ENCODE results near the gene ATP5PO. TPM values are rescaled to one million over a fixed set of nuclear protein-coding genes. Genes with fewer than 3 reads are reported as not detected.

ATP5PO gene
- polyA plus RNA-seq, 1 of the 3 experiments (the other 2 are of a cell fraction) = 148 TPM

DNA sequence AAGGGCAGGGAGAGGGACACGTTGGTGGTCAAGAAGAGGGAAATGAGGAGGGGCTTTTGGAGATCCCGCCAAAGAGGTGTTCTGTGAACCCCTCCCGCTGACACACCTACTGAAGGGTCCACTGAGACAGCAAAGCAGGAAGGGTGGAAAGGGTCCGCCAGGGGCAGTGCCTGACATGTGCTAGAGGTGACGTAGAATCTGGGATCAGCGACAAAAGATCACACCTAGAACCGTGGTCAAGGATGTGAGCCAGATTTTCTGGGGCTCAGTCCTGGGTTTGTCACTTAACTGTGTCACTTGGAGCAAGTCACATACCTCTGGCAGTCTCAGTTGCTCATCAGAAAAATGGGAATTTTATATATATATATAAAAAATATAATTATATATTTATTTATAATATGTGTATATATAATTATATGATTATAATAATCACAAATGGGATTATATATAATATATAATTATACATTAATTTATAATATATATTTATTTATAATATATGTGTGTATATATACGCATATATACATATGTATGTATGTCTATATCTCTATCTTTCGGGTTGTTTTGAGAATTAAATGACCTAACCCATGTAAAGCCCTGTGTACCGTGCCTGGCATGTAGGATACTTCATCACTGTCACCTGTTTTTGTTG lies 35.0 kb upstream of the ATP5PO start:
- Histone ChIP-seq H3K9me2 (no peaks in the 10 kb centered on the region), H3K9me3 (no peaks in the 10 kb centered on the region), H3K4me3 (ENCODE audit: low read depth in 2 of 2, low read length in 1 of 2) (no peak overlapping the region), H4K20me1 (ENCODE audit: insufficient read depth) (no peaks in the 10 kb centered on the region), H3K4me2 (no peak overlapping the region), H3F3A (replicated peaks; ENCODE audit: insufficient read depth) (peaks cover 15% of the 10 kb centered on the region), H2AFZ (ENCODE audit: low read depth) (no peak overlapping the region), H3K27me3 (ENCODE audit: insufficient read depth) (no peaks in the 10 kb centered on the region), H3K9ac (no peak overlapping the region), H3K36me3 (replicated peaks in 1 of 2; ENCODE audit: control insufficient read depth in 1 of 2, insufficient read depth in 2 of 2, low read length in 1 of 2) (no peaks in the 10 kb centered on the region), H3K4me1 (ENCODE audit: control insufficient read depth in 1 of 2, insufficient read depth in 2 of 2, low read depth in 1 of 2, low read length in 1 of 2) (peaks cover 14 to 15% of the 10 kb centered on the region in 2 experiments; a peak in 3 of 4 replicates), H3K79me2 (ENCODE audit: insufficient read depth) (no peaks in the 10 kb centered on the region), H3K27ac (ENCODE audit: low read depth in 2 of 2, low read length in 1 of 2) (no peak overlapping the region)
- ChIA-PET CTCF (interaction anchor here (3.8 kb wide), 1 partner anchor 26 kb away, joined by 26 read pairs; no protein-coding TSS in a partner anchor), POLR2A (no interaction called here)
- DNase-seq = no peak
- TF ChIP-seq, protein P1, sequence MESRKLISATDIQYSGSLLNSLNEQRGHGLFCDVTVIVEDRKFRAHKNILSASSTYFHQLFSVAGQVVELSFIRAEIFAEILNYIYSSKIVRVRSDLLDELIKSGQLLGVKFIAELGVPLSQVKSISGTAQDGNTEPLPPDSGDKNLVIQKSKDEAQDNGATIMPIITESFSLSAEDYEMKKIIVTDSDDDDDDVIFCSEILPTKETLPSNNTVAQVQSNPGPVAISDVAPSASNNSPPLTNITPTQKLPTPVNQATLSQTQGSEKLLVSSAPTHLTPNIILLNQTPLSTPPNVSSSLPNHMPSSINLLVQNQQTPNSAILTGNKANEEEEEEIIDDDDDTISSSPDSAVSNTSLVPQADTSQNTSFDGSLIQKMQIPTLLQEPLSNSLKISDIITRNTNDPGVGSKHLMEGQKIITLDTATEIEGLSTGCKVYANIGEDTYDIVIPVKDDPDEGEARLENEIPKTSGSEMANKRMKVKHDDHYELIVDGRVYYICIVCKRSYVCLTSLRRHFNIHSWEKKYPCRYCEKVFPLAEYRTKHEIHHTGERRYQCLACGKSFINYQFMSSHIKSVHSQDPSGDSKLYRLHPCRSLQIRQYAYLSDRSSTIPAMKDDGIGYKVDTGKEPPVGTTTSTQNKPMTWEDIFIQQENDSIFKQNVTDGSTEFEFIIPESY (IDR thresholded peaks at IDR 0.05; ENCODE audit: borderline replicate concordance, low read depth) = no peak
- TF ChIP-seq CHD2 (IDR thresholded peaks at IDR 0.05; ENCODE audit: low read length, partially characterized antibody) (no peak), ELF1 (IDR thresholded peaks at IDR 0.05) (no peak), EZH2phosphoT487 (IDR thresholded peaks at IDR 0.05; ENCODE audit: borderline replicate concordance, low read depth) (no peak), TEAD4 (IDR thresholded peaks at IDR 0.05; ENCODE audit: borderline replicate concordance, insufficient read depth) (no peak), RXRA (IDR thresholded peaks at IDR 0.05; ENCODE audit: borderline replicate concordance, low read depth) (no peak), USF2 (IDR thresholded peaks at IDR 0.05; ENCODE audit: borderline replicate concordance, low read depth, low read length) (no peak), RFX5 (IDR thresholded peaks at IDR 0.05; ENCODE audit: low read length) (no peak), SMC3 (IDR thresholded peaks at IDR 0.05; ENCODE audit: low read depth, low read length) (no peak), SIN3A (IDR thresholded peaks at IDR 0.05; ENCODE audit: borderline replicate concordance, low read depth, low read length) (no peak), TCF12 (IDR thresholded peaks at IDR 0.05) (no peak), POLR2AphosphoS5 (IDR thresholded peaks at IDR 0.05; ENCODE audit: low read depth, low read length) (no peak), FOXM1 (IDR thresholded peaks at IDR 0.05; ENCODE audit: low read depth) (no peak), FOSL2 (IDR thresholded peaks at IDR 0.05; ENCODE audit: borderline replicate concordance, low read depth) (no peak)
- TF ChIP-seq, protein P2, sequence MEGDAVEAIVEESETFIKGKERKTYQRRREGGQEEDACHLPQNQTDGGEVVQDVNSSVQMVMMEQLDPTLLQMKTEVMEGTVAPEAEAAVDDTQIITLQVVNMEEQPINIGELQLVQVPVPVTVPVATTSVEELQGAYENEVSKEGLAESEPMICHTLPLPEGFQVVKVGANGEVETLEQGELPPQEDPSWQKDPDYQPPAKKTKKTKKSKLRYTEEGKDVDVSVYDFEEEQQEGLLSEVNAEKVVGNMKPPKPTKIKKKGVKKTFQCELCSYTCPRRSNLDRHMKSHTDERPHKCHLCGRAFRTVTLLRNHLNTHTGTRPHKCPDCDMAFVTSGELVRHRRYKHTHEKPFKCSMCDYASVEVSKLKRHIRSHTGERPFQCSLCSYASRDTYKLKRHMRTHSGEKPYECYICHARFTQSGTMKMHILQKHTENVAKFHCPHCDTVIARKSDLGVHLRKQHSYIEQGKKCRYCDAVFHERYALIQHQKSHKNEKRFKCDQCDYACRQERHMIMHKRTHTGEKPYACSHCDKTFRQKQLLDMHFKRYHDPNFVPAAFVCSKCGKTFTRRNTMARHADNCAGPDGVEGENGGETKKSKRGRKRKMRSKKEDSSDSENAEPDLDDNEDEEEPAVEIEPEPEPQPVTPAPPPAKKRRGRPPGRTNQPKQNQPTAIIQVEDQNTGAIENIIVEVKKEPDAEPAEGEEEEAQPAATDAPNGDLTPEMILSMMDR (IDR thresholded peaks at IDR 0.05) = no peak
- TF ChIP-seq, protein P3, sequence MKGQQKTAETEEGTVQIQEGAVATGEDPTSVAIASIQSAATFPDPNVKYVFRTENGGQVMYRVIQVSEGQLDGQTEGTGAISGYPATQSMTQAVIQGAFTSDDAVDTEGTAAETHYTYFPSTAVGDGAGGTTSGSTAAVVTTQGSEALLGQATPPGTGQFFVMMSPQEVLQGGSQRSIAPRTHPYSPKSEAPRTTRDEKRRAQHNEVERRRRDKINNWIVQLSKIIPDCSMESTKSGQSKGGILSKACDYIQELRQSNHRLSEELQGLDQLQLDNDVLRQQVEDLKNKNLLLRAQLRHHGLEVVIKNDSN (IDR thresholded peaks at IDR 0.05; ENCODE audit: borderline replicate concordance, low read depth) = no peak
- WGBS (ENCODE audit: low lambda C conversion rate) = 83% methylated on average over 10 of the region's 10 CpGs

Measured in SK-N-SH (cell line).